Naive thymus-derived CD8-positive, alpha-beta T cell (primary cell): Measurements from ENCODE around the gene GDPD4. TPM values are rescaled to one million over a fixed set of nuclear protein-coding genes. Genes with fewer than 3 reads are reported as not detected.

Source experiments
- ATAC-seq, 2 donors: fragments of 150-1000 bp; cut with Tn5 transposase in 1 of 2; sonication (Bioruptor Pico), chemical (Tn5 transposase) in 1 of 2; 1 replicate in 1 of 2; 2 replicates in 1 of 2; pipeline ENCODE4 v1.10.0; 2021; ENCODE audit warnings: mild to moderate bottlenecking in 2 of 2, moderate library complexity in 2 of 2
- POLR2A ChIA-PET: fragments of 350-600 bp; sonication (Branson Sonifier 250); formaldehyde crosslinking; loops from one replicate; lab custom pipeline; 2021; ENCODE audit warnings: antibody characterized with exemption; lab: Charles Lee
- DNase-seq, 10 donors: peaks; one replicate each; pipeline versions ENCODE4 v3.0.0 to v3.0.0-alpha.2; 2020 to 2022
- H3K27ac Mint-ChIP-seq, 10 donors: one replicate each; pipeline ENCODE4 v1.8.0; 2020 to 2022; ENCODE audit warnings: mild to moderate bottlenecking in 10 of 10, mixed read lengths in 10 of 10, moderate library complexity in 4 of 10, inconsistent platforms in 1 of 10
- H3K27me3 Mint-ChIP-seq, 5 donors: one replicate each; pipeline ENCODE4 v1.8.0; 2021 to 2022; ENCODE audit warnings: mixed read lengths in 5 of 5
- H3K36me3 Mint-ChIP-seq, 3 donors: one replicate each; pipeline ENCODE4 v1.8.0; 2020 to 2022; ENCODE audit warnings: mixed read lengths in 3 of 3, mild to moderate bottlenecking in 2 of 3, inconsistent platforms in 1 of 3
- H3K4me1 Mint-ChIP-seq, 4 donors: one replicate each; pipeline ENCODE4 v1.8.0; 2021 to 2022; ENCODE audit warnings: mixed read lengths in 4 of 4
- H3K4me3 Mint-ChIP-seq, 10 donors: one replicate each; pipeline ENCODE4 v1.8.0; 2020 to 2022; ENCODE audit warnings: mild to moderate bottlenecking in 10 of 10, mixed read lengths in 10 of 10, moderate library complexity in 6 of 10, inconsistent platforms in 1 of 10
- H3K9me3 Mint-ChIP-seq, 9 donors: one replicate each; pipeline ENCODE4 v1.8.0; 2020 to 2022; ENCODE audit warnings: mixed read lengths in 9 of 9, mild to moderate bottlenecking in 3 of 9, inconsistent platforms in 1 of 9, moderate library complexity in 1 of 9
- polyA plus RNA-seq, 3 donors: library from polyadenylated mRNA; unstranded; fragments of 300-500 nt; fragmentation: Illumina TruSeq; gene quantifications; one replicate each; pipeline ENCODE4 v1.2.3, GENCODE V29; 2021
- total RNA-seq, 8 experiments: library from RNA in 2 of 8; stranded (reverse) in 2 of 8; gene quantifications; one replicate each; pipeline ENCODE4 v1.2.3 and lab custom pipeline; 2021 to 2026

GDPD4 gene
- total and polyA plus RNA-seq, 5 experiments from 2014 or later, result not detected

- no peak overlapping the region for H3K27ac Mint-ChIP-seq
- H3K4me3 Mint-ChIP-seq, result no peak overlapping the region
- H3K27me3 Mint-ChIP-seq, result peaks cover under 1 to 7% (median 6%) of the 10 kb centered on the region in 5 donors
- H3K4me1 Mint-ChIP-seq, result peaks cover 0 to 3% (median 0%) of the 10 kb centered on the region in 4 donors
- H3K36me3 Mint-ChIP-seq, result no peaks in the 10 kb centered on the region
- POLR2A ChIA-PET, result no interaction called here
- H3K9me3 Mint-ChIP-seq, result peaks cover 0 to 3% (median 0%) of the 10 kb centered on the region in 9 donors
- ATAC-seq (no peak), DNase-seq (no peak)
Measured at GRCh38 chr11:77217156-77217555, 84.3 kb downstream of the GDPD4 start.

GRCh38 chr11:77215106-77215505 lies 86.4 kb downstream of the GDPD4 start:
- Mint-ChIP-seq H3K36me3 (no peaks in the 10 kb centered on the region), H3K9me3 (peaks cover 0 to 3% (median 0%) of the 10 kb centered on the region in 9 donors), H3K4me1 (peaks cover 0 to 3% (median 0%) of the 10 kb centered on the region in 4 donors), H3K27ac (no peak overlapping the region), H3K4me3 (no peak overlapping the region), H3K27me3 (peaks cover 0 to 3% (median 0%) of the 10 kb centered on the region in 5 donors)
- no peak for DNase-seq
- ATAC-seq, result no peak
- POLR2A ChIA-PET, result no interaction called here

- peaks cover 0 to 3% (median 0%) of the 10 kb centered on the region in 9 donors for H3K9me3 Mint-ChIP-seq
- H3K4me3 Mint-ChIP-seq, result no peak overlapping the region
- no peak for ATAC-seq
- H3K4me1 Mint-ChIP-seq, result peaks cover 0 to 3% (median 0%) of the 10 kb centered on the region in 4 donors
- POLR2A ChIA-PET, result no interaction called here
- H3K27ac Mint-ChIP-seq, result no peak overlapping the region
- no peak for DNase-seq
- no peaks in the 10 kb centered on the region for H3K36me3 Mint-ChIP-seq
- peaks cover 0 to 2% (median 0%) of the 10 kb centered on the region in 5 donors for H3K27me3 Mint-ChIP-seq
Measured at GRCh38 chr11:77214557-77214956, 86.9 kb downstream of the GDPD4 start.

GRCh38 chr11:77213589-77214428 lies 87.7 kb downstream of the GDPD4 start:
- Mint-ChIP-seq H3K9me3 (no peaks in the 10 kb centered on the region), H3K4me1 (peaks cover 0 to 3% (median 0%) of the 10 kb centered on the region in 4 donors), H3K27me3 (peaks cover 0 to 2% (median 0%) of the 10 kb centered on the region in 5 donors), H3K36me3 (no peaks in the 10 kb centered on the region), H3K4me3 (no peak overlapping the region), H3K27ac (no peak overlapping the region)
- no peak for ATAC-seq
- POLR2A ChIA-PET, result no interaction called here
- DNase-seq, result no peak

GRCh38 chr11:77213029-77213579 lies 88.4 kb downstream of the GDPD4 start:
- no peaks in the 10 kb centered on the region for H3K9me3 Mint-ChIP-seq
- no peaks in the 10 kb centered on the region for H3K36me3 Mint-ChIP-seq
- H3K4me3 Mint-ChIP-seq, result no peak overlapping the region
- ATAC-seq, result no peak
- H3K4me1 Mint-ChIP-seq, result peaks cover 0 to 3% (median 0%) of the 10 kb centered on the region in 4 donors
- no peak overlapping the region for H3K27ac Mint-ChIP-seq
- POLR2A ChIA-PET, result no interaction called here
- DNase-seq, result no peak
- H3K27me3 Mint-ChIP-seq, result peaks cover 0 to 2% (median 0%) of the 10 kb centered on the region in 5 donors

GRCh38 chr11:77212314-77213007 lies 89.0 kb downstream of the GDPD4 start:
- H3K36me3 Mint-ChIP-seq, result no peaks in the 10 kb centered on the region
- POLR2A ChIA-PET, result no interaction called here
- ATAC-seq, result no peak
- H3K9me3 Mint-ChIP-seq, result no peaks in the 10 kb centered on the region
- peaks cover 0 to 3% (median 0%) of the 10 kb centered on the region in 4 donors for H3K4me1 Mint-ChIP-seq
- H3K27me3 Mint-ChIP-seq, result peaks cover 0 to 2% (median 0%) of the 10 kb centered on the region in 5 donors
- no peak overlapping the region for H3K4me3 Mint-ChIP-seq
- DNase-seq, result no peak
- no peak overlapping the region for H3K27ac Mint-ChIP-seq

GRCh38 chr11:77211594-77212251 lies 89.8 kb downstream of the GDPD4 start:
- Mint-ChIP-seq H3K36me3 (no peaks in the 10 kb centered on the region), H3K4me3 (no peak overlapping the region), H3K27me3 (peaks cover 0 to 2% (median 0%) of the 10 kb centered on the region in 5 donors), H3K9me3 (no peaks in the 10 kb centered on the region), H3K27ac (no peak overlapping the region), H3K4me1 (no peaks in the 10 kb centered on the region)
- POLR2A ChIA-PET, result no interaction called here
- DNase-seq (no peak), ATAC-seq (no peak)

GRCh38 chr11:77211040-77211451 lies 90.4 kb downstream of the GDPD4 start:
- Mint-ChIP-seq H3K27me3 (no peaks in the 10 kb centered on the region), H3K4me1 (no peaks in the 10 kb centered on the region), H3K27ac (no peak overlapping the region), H3K36me3 (no peaks in the 10 kb centered on the region), H3K9me3 (no peaks in the 10 kb centered on the region), H3K4me3 (no peak overlapping the region)
- POLR2A ChIA-PET, result no interaction called here
- no peak for ATAC-seq
- no peak for DNase-seq

- Mint-ChIP-seq H3K9me3 (no peaks in the 10 kb centered on the region), H3K27me3 (no peaks in the 10 kb centered on the region), H3K36me3 (no peaks in the 10 kb centered on the region), H3K4me1 (no peaks in the 10 kb centered on the region), H3K4me3 (no peak overlapping the region), H3K27ac (no peak overlapping the region)
- ATAC-seq (no peak), DNase-seq (no peak)
- POLR2A ChIA-PET, result no interaction called here
Measured at GRCh38 chr11:77209663-77210062, 91.8 kb downstream of the GDPD4 start.

- Mint-ChIP-seq H3K4me1 (peaks cover 0 to under 1% (median 0%) of the 10 kb centered on the region in 4 donors), H3K36me3 (no peaks in the 10 kb centered on the region), H3K27ac (no peak overlapping the region), H3K27me3 (no peaks in the 10 kb centered on the region), H3K4me3 (no peak overlapping the region), H3K9me3 (no peaks in the 10 kb centered on the region)
- no peak for DNase-seq
- no peak for ATAC-seq
- POLR2A ChIA-PET, result no interaction called here
Measured at GRCh38 chr11:77208535-77208934, 93.0 kb downstream of the GDPD4 start.

GRCh38 chr11:77207618-77208313 lies 93.7 kb downstream of the GDPD4 start:
- Mint-ChIP-seq H3K9me3 (no peaks in the 10 kb centered on the region), H3K4me1 (peaks cover 0 to 2% (median 0%) of the 10 kb centered on the region in 4 donors), H3K36me3 (no peaks in the 10 kb centered on the region), H3K27ac (no peak overlapping the region), H3K4me3 (no peak overlapping the region), H3K27me3 (no peaks in the 10 kb centered on the region)
- no peak for ATAC-seq
- POLR2A ChIA-PET, result no interaction called here
- DNase-seq, result no peak

- Mint-ChIP-seq H3K9me3 (no peaks in the 10 kb centered on the region), H3K4me1 (peaks cover 0 to 2% (median 0%) of the 10 kb centered on the region in 4 donors), H3K27me3 (no peaks in the 10 kb centered on the region), H3K27ac (no peak overlapping the region), H3K4me3 (no peak overlapping the region), H3K36me3 (no peaks in the 10 kb centered on the region)
- POLR2A ChIA-PET, result no interaction called here
- ATAC-seq (no peak), DNase-seq (peak in 1 of 10 donors; percentile 46)
Measured at GRCh38 chr11:77207019-77207485, 94.4 kb downstream of the GDPD4 start.
